GM18867 (cell line): Measurements from ENCODE around the gene GRK6.

Experiments
- ATAC-seq: cut with Tn5 transposase; IDR thresholded peaks from one replicate; pipeline ENCODE4 v1.9.1; 2021; ENCODE audit warnings: mild to moderate bottlenecking, moderate library complexity; ENCODE audit not compliant: unreplicated experiment

Gene GRK6

GRCh38 chr5:177425196-177425800 is 1.2 kb upstream of the GRK6 start:
- no peak for ATAC-seq

DNA sequence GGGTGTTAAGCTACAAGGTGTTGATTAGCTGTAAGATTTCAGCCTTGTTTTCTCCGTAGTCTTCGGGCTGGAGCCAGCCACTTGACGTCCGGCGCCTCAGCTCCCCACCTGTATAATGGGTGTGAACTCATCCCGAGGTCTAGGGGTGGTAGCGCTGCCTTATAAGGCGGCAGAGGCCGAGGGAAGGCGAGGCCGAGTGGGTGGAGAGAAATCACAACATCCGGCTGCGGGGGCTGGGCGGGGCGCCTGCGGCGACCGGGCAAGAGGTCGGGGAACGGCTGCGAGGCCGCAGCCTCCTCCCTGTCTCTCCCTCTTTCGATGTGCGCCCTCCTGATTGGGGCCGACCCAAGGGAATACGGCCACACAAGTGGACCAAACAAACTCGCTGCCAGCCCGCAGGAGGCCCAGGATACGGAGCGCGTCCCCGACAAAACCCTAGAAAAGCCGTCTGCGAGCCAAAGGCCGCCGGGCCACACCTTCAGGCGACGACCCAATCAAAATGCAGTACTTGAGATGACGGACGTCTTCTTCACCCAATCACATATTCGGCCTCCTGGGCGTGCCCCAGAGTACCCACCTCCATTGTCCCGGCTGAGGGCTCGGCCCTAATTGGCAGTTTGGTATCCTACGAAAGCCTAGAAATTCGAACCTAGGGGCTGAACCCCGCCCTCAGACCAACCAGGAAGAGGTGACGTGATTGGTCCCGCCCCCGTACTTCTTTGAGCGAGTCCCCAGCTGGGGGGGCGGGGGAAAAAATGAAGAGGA is 493 bp upstream of the GRK6 start:
- peak; percentile 75 for ATAC-seq

- ATAC-seq: no peak
Observed at GRCh38 chr5:177427211-177427822, 841 bp downstream of the GRK6 start.

DNA sequence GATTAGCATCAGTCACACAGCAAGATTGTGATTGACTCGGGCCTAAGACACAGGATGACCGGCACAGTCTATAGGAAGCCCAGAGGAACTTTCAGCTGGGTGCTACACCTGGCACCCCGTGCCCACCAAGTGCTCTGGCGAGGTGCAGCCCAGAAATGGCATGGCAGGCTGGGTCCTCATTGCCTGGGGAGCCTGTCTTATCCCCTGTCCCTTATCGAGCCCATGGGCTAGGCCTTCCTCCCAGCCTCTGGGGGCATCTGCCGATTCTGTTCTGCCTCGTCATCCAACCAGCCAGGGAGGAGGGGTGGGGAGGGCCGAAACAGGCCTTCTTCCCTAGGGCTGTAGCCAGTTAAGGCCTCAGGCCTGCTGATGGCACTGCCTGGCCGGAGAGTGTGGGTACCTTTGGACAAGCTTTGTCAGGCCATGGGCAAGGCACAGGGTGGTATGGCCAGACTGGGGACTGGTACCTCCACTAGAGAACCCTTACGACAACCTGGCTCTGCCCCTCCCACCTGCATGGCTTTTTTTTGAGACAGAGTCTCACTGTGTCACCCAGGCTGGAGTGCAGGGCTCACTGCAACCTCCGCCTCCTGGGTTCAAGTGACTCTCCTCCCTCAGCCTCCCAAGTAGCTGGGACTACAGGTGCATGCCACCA is 1.6 kb downstream of the GRK6 start:
- no peak for ATAC-seq

- ATAC-seq: no peak
Observed at GRCh38 chr5:177428574-177429217, 2.2 kb downstream of the GRK6 start.

- ATAC-seq: no peak
Observed at GRCh38 chr5:177429248-177430040, 3.0 kb downstream of the GRK6 start.

GRCh38 chr5:177430140-177430951 is 3.9 kb downstream of the GRK6 start:
- no peak for ATAC-seq

DNA sequence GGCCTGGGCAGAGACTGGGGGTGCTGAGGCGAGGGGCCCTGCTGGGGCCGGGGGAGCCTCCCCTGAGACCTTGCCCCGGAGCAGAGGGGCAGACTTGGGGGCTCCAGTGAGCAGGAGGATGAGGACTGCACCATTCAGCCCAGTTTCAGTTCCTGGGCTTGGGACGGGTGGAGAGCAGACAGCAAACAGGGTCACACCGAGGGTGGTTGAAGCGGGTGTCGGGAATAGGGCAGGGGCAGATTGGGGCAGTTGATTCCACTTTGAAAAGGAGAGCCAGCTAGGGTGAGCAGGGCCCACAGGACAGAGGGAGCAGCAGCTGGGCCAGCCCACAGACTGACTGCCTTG is 4.5 kb downstream of the GRK6 start:
- no peak for ATAC-seq

- ATAC-seq: peak; percentile 47
Observed at GRCh38 chr5:177431317-177432142, 5.1 kb downstream of the GRK6 start.

DNA sequence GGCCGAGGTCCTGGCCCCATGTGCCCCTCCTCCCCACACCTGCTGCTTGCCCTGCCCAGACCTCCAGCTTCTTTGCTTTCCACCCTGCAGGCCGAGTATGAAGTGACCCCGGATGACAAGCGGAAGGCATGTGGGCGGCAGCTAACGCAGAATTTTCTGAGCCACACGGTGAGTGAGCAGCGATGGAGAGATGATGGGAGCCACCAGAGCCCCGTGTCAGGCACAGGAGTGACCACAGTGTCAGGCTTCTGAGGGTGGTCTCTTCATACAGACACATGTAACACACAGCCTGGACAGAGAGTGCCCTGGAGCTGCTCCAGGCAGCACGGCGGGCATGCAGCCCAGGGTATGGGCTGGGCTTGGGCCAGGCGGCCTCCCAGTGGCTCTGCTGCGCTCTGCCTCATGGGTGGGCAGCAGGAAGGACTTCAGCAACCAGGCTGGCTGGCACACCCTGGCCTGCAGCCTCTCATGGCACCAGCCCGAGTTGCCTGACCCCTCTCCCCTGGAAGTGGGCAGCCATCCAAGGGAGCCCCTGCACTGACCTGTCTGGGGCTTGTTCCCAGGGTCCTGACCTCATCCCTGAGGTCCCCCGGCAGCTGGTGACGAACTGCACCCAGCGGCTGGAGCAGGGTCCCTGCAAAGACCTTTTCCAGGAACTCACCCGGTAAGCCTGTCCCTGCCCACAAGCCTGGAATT is 5.8 kb downstream of the GRK6 start:
- no peak for ATAC-seq

DNA sequence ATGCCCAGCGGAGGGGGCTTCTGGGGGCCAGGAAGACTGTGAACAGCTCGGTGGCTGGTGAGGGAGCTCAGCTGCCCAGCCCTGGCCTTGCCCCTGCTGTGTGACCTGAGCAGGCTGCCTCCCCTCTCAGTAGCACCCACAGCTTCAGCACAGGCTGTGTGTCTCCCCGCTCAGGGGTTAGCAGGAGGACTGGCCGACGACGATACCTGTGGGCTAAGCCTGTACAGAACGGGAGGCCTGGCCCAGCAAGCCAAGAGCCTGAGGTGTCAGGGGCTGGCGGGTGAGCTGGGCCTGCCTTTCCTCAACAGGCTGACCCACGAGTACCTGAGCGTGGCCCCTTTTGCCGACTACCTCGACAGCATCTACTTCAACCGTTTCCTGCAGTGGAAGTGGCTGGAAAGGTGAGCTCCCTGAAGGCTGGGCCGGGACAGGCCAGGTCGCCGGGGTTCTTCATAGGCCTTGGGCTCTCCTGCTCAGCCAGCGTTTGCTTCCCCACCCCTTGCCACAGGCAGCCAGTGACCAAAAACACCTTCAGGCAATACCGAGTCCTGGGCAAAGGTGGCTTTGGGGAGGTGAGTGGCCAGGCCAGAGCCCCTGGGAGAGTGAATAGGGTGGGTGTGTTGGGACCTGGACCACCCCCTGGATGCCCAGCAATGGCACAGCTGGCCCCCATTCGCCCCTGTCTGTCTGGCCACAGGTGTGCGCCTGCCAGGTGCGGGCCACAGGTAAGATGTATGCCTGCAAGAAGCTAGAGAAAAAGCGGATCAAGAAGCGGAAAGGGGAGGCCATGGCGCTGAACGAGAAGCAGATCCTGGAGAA is 6.6 kb downstream of the GRK6 start:
- no peak for ATAC-seq

DNA sequence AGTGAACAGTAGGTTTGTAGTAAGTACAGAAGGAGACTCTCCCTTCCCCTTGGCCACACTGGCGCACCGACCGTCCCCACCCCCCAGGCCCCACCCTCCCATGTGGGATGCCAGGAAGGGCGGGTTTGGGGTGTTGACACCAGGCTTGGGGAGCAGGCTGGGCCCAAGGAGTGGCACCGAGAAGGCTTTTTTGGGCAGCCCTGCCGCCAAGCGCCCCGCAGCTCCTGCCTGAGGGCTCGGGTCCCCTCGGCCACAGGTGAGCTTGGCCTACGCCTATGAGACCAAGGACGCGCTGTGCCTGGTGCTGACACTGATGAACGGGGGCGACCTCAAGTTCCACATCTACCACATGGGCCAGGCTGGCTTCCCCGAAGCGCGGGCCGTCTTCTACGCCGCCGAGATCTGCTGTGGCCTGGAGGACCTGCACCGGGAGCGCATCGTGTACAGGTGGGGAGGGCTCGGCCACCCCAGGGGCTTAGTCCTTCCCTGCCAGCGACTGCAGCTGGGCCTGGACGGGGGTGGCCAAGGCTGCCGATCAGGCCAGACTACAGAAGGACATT is 7.3 kb downstream of the GRK6 start:
- no peak for ATAC-seq

- ATAC-seq: no peak
Observed at GRCh38 chr5:177434437-177434836, 8.0 kb downstream of the GRK6 start.

DNA sequence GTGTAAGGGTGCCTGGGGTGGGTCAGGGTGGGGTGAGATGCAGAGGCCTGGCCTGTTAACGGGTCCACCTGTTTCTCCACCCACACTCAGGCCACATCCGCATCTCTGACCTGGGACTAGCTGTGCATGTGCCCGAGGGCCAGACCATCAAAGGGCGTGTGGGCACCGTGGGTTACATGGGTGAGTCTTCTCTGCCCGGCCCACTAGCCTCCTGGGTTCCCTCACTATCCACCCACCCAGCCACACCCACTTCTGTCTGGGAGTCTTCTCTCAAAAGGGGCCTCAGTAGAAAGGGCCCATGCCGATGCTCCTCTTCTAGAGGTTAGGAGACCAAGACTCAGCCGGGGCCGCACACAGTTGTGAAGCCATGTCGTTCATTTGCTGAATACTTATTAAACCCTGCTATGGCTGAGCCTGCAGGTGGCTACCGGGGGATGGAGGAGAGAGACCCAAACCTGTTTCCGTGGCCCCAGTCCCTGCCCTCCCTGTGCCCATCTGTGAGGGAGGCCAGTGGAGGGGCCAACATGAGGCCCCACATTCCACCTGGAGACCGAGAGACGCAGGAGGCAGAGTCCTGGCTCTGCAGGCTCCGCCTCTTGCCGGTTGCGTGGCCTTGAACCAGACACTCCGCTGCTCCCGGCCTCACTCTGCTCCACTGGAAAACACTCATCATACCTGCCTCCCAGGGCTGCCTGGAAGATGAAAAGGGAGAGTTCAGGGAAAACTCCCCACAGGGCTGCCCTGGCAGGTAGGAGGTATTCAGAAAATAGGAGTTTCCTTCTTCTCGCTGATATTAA is 8.7 kb downstream of the GRK6 start:
- no peak for ATAC-seq

- no peak for ATAC-seq
Observed at GRCh38 chr5:177435847-177436536, 9.5 kb downstream of the GRK6 start.

DNA sequence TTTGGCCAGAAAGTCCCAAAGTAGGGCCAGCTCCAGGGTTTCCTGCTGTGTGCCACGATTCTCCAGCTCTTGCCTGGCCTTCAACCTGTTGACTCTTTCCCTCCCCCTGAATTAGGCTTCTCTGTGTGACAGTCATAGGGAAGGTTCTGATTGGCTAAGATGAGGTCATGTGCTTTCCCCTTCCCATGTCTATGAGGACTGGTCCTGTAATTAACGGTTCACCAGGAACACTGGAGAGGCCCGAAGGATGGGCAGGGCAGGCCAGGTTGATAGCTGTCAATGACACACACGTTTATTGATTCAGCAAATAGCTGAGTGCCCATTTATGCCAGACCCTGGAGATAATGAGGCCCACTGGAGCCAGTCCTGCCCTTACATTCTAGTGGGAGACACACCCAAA is 11.1 kb downstream of the GRK6 start:
- ATAC-seq: no peak
